ENCODE results near the gene IARS1.

Gene IARS1

DNA sequence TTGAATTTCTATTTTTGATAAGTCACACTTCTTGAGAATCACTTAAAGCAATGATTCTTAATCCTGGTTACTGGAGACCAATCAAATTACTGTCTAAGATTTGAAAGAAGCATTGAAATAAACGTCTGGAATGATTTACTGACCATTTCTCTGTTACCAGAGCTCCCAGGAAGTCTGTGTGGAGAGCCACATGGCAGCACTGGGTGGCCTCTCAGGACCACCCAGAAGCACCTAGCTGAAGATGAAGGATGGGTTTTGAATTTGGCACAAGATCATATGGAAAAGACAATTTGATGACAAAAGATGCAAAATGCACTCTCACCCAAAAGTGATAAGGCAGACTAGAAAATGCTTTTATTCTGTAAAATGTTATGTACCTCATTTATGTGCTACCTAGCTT is 30.4 kb downstream of the IARS1 start:
- TF ChIP-seq CTCF (IDR thresholded peaks at IDR 0.05; ENCODE audit: low read depth, low read length) = no peak
- Histone ChIP-seq H3K9me3 (no peaks in the 10 kb centered on the region), H3K4me1 (no peaks in the 10 kb centered on the region), H3K27me3 (no peaks in the 10 kb centered on the region), H3K4me3 (ENCODE audit: low read depth, low read length) (no peak overlapping the region), H3K36me3 (peaks cover 100% of the 10 kb centered on the region)
- no peak for DNase-seq

DNA sequence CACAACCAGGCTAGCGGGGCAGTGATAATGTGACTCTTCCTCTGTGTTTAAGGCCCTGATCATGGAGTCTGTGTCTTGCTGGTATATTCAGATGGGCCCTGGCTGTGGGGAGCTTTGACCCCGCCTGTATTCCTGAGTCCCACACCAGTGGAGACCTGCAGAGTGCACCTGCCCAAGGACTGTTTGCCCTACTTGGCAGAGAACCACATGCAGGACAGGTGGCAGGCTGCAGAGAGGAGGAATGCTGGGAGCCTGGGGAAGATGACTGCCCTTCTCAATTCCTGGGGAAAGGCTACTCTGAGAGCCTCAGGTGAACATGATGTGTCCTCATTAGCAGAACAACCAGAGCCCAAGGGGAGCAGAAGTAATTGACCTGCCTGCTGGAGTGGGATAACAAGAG is 36.2 kb downstream of the IARS1 start:
- DNase-seq = no peak
- Histone ChIP-seq H3K36me3 (peaks cover 95% of the 10 kb centered on the region), H3K4me1 (no peaks in the 10 kb centered on the region), H3K27me3 (no peaks in the 10 kb centered on the region), H3K4me3 (ENCODE audit: low read depth, low read length) (no peak overlapping the region), H3K9me3 (no peaks in the 10 kb centered on the region)
- no peak for TF ChIP-seq CTCF (IDR thresholded peaks at IDR 0.05; ENCODE audit: low read depth, low read length)

- no peak for TF ChIP-seq CTCF (IDR thresholded peaks at IDR 0.05; ENCODE audit: low read depth, low read length)
- no peaks in the 10 kb centered on the region for H3K9me3 ChIP-seq
- H3K27me3 ChIP-seq = no peaks in the 10 kb centered on the region
- H3K4me3 ChIP-seq (ENCODE audit: low read depth, low read length) = no peak overlapping the region
- no peak for DNase-seq
- H3K4me1 ChIP-seq = no peaks in the 10 kb centered on the region
- H3K36me3 ChIP-seq = peaks cover 95% of the 10 kb centered on the region
Observed at GRCh38 chr9:92254381-92255337, 38.8 kb downstream of the IARS1 start.

DNA sequence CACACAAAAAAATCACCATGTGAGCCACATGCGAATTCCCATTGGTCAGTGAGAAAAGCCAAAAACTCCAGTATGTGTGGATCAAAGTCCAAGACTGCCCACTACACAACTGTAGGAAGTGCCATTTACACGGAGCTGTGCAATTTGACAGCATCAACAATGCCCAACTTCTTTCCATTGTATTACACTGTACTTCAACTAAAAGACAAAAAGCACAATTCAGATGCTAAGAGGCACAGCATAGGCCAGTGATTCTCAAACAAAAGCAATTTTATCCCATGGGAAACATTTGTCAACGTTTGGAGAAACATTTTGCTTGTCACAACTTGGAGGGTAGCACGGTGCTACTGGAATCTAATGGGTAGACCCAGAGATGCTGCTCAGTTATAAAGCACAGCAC is 39.8 kb downstream of the IARS1 start:
- TF ChIP-seq CTCF (IDR thresholded peaks at IDR 0.05; ENCODE audit: low read depth, low read length) = no peak
- H3K4me3 ChIP-seq (ENCODE audit: low read depth, low read length) = no peak overlapping the region
- H3K9me3 ChIP-seq = no peaks in the 10 kb centered on the region
- H3K4me1 ChIP-seq = no peaks in the 10 kb centered on the region
- DNase-seq = no peak
- H3K27me3 ChIP-seq = no peaks in the 10 kb centered on the region
- peaks cover 95% of the 10 kb centered on the region for H3K36me3 ChIP-seq

- Histone ChIP-seq H3K4me1 (no peaks in the 10 kb centered on the region), H3K36me3 (peaks cover 98% of the 10 kb centered on the region), H3K9me3 (no peaks in the 10 kb centered on the region), H3K4me3 (ENCODE audit: low read depth, low read length) (no peak overlapping the region), H3K27me3 (no peaks in the 10 kb centered on the region)
- DNase-seq = no peak
- TF ChIP-seq CTCF (IDR thresholded peaks at IDR 0.05; ENCODE audit: low read depth, low read length) = no peak
Observed at GRCh38 chr9:92247981-92248380, 45.5 kb downstream of the IARS1 start.

DNA sequence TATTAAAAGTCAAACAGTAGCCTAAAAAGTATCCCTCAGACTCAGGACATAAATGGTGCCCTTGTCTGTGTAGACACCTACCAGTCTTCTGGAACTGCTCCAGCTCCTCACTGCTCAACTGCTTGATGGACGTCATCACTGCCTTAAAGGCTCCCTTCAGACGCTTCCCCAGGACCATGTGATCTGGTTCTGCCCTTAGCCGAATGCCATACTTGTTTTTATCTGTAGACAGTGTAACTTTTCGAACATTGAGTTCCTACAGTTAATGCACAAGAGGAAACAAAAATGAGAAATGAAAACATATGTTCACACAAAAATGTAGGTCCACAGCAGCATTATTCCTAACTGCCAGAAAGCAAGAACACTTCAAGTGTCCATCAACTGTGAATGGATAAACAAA is 46.2 kb downstream of the IARS1 start:
- no peaks in the 10 kb centered on the region for H3K27me3 ChIP-seq
- DNase-seq = no peak
- no peak overlapping the region for H3K4me3 ChIP-seq (ENCODE audit: low read depth, low read length)
- no peak for TF ChIP-seq CTCF (IDR thresholded peaks at IDR 0.05; ENCODE audit: low read depth, low read length)
- H3K4me1 ChIP-seq = no peaks in the 10 kb centered on the region
- H3K36me3 ChIP-seq = peaks cover 100% of the 10 kb centered on the region
- H3K9me3 ChIP-seq = no peaks in the 10 kb centered on the region
